ENCODE measurements around the gene OR51D1.

OR51D1 gene

GRCh38 chr11:4626207-4627099 is 10.8 kb upstream of the OR51D1 start:
- H3K36me3 ChIP-seq (ENCODE audit: control insufficient read depth in 2 of 2, insufficient read depth in 1 of 2, low read length in 2 of 2) = no peaks in the 10 kb centered on the region
- ChIA-PET POLR2A (interaction anchor here (1.4 kb wide), 1 partner anchor 19 kb away, joined by 4 read pairs; the partner anchor contains the start of gene TRIM68), CTCF (interaction anchor here (0.5 to 4.8 kb wide), 32 partner anchors 9 to 1723 kb away, joined by 3 to 42 read pairs (median 3); partner anchors contain the start of genes OR51D1, OR51F2, TRIM21 and TRIM68)
- H3K27ac ChIP-seq (ENCODE audit: extremely low read depth, low read depth, low read length) = no peak overlapping the region
- H3K9me3 ChIP-seq (ENCODE audit: control insufficient read depth, insufficient read depth, low read depth, low read length) = no peaks in the 10 kb centered on the region
- H3K4me3 ChIP-seq (ENCODE audit: low read depth, low read length) = no peak overlapping the region
- no peaks in the 10 kb centered on the region for H3K4me1 ChIP-seq (ENCODE audit: control insufficient read depth, insufficient read depth, low read length)
- 0 out of 2 replicates have a peak, but pooled peaks have one; percentile 32 for TF ChIP-seq ZNF660 (tag by site-specific recombination; IDR thresholded peaks at IDR 0.05)
- TF ChIP-seq ZNF2 (tag by site-specific recombination; IDR thresholded peaks at IDR 0.05) = peak; percentile 78
- no peak for TF ChIP-seq ZNF560 (tag by site-specific recombination; IDR thresholded peaks at IDR 0.05; ENCODE audit: borderline replicate concordance)
- TF ChIP-seq ZNF654 (tag by site-specific recombination; IDR thresholded peaks at IDR 0.05; ENCODE audit: low read depth) = peak; percentile 91
- no peak for TF ChIP-seq ZNF776 (tag by site-specific recombination; IDR thresholded peaks at IDR 0.05; ENCODE audit: borderline replicate concordance)

GRCh38 chr11:4636136-4636535 is 1.1 kb upstream of the OR51D1 start:
- H3K9me3 ChIP-seq (ENCODE audit: control insufficient read depth, insufficient read depth, low read depth, low read length) = no peaks in the 10 kb centered on the region
- H3K4me3 ChIP-seq (ENCODE audit: low read depth, low read length) = no peak overlapping the region
- no peaks in the 10 kb centered on the region for H3K4me1 ChIP-seq (ENCODE audit: control insufficient read depth, insufficient read depth, low read length)
- no peak for TF ChIP-seq PRDM2 (tag by site-specific recombination; IDR thresholded peaks at IDR 0.05; ENCODE audit: borderline replicate concordance)
- TF ChIP-seq ZSCAN4 (tag by site-specific recombination; IDR thresholded peaks at IDR 0.05) = no peak
- TF ChIP-seq SALL2 (tag by site-specific recombination; IDR thresholded peaks at IDR 0.05; ENCODE audit: borderline replicate concordance) = no peak
- TF ChIP-seq ZNF624 (tag by site-specific recombination; IDR thresholded peaks at IDR 0.05) = no peak
- TF ChIP-seq MYNN (tag by site-specific recombination; IDR thresholded peaks at IDR 0.05; ENCODE audit: borderline replicate concordance) = no peak
- no peak for TF ChIP-seq ZBTB20 (tag by site-specific recombination; IDR thresholded peaks at IDR 0.05)
- no peak for TF ChIP-seq ZNF169 (tag by site-specific recombination; IDR thresholded peaks at IDR 0.05)
- TF ChIP-seq WT1 (tag by site-specific recombination; IDR thresholded peaks at IDR 0.05) = no peak
- no peak overlapping the region for H3K27ac ChIP-seq (ENCODE audit: extremely low read depth, low read depth, low read length)
- ChIA-PET POLR2A (no interaction called here), CTCF (interaction anchor here (0.6 to 4.3 kb wide), 27 partner anchors 9 to 1226 kb away, joined by 3 to 42 read pairs (median 4); no protein-coding TSS in a partner anchor)
- H3K36me3 ChIP-seq (ENCODE audit: control insufficient read depth in 2 of 2, insufficient read depth in 1 of 2, low read length in 2 of 2) = no peaks in the 10 kb centered on the region
